ENCODE data around the gene PAX6. TPM values are rescaled to one million over a fixed set of nuclear protein-coding genes. Genes with fewer than 3 reads are reported as not detected.

PAX6 gene
- total and polyA plus RNA-seq, 2 of the 4 experiments (the other 2 are of a cell fraction): not detected

DNA sequence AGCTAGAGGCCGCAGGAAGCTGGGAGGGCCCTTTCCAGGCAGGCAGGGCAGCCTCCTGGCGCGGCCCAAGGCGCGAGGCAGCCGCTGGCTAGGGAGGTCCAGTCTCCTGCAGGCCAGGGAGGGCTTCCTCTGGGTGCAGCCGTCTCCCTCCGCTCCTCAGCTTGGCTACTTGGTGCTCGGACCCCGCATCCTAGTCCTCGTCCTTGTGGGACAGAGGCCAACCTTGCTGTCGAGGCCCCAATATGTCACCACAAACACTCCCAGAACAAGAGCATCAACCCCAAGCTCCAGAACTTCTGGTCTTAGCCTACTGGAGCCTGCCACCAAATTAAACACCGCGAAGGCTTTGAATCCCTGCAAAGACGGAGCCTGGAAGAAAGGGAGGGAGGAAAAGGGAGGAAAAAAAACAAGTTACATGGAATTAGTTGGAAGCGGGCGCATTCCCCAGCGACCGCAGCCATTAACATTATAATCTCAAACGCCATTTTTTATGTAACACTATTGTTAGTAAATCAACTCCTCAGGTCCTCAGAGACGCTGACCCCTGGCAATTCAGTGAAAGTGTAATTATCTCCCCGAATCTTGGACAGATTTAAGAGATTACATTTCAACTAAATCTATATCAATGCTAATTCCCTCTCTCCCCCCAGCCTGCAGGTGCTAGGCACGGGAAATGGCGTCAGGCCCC, 12.7 kb upstream of the PAX6 start:
- peaks cover 91% of the 10 kb centered on the region for H3K27me3 ChIP-seq (ENCODE audit: control insufficient read depth, insufficient read depth, low read length)
- dilution Hi-C loops (cut with HindIII; ENCODE audit: low sequenced_read_pairs, unreplicated experiment): no loop called here
- DNase-seq: no peak

More for the DNA sequence above, 12.7 kb upstream of the PAX6 start:
- H3K4me2 ChIP-seq (ENCODE audit: low read depth, low read length): no peak overlapping the region
- CTCF ChIA-PET: no interaction called here
- peaks cover 26% of the 10 kb centered on the region for H3K9me3 ChIP-seq (ENCODE audit: control insufficient read depth, insufficient read depth, low read length)
- no peak overlapping the region for H3K23ac ChIP-seq (ENCODE audit: low read depth, low read length)
- no peak overlapping the region for H2BK20ac ChIP-seq (ENCODE audit: low read depth, low read length)
- H4K91ac ChIP-seq (ENCODE audit: insufficient read depth, low read depth, low read length): no peak overlapping the region
- no peak overlapping the region for H4K5ac ChIP-seq (ENCODE audit: low read depth, low read length)
- no peak overlapping the region for H2BK120ac ChIP-seq (ENCODE audit: low read depth, low read length)
- TF ChIP-seq, protein P1, sequence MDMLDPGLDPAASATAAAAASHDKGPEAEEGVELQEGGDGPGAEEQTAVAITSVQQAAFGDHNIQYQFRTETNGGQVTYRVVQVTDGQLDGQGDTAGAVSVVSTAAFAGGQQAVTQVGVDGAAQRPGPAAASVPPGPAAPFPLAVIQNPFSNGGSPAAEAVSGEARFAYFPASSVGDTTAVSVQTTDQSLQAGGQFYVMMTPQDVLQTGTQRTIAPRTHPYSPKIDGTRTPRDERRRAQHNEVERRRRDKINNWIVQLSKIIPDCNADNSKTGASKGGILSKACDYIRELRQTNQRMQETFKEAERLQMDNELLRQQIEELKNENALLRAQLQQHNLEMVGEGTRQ (IDR thresholded peaks at IDR 0.05; ENCODE audit: low read depth, low read length): no peak
- no peak for TF ChIP-seq POLR2A (IDR thresholded peaks at IDR 0.05; ENCODE audit: low read depth, low read length)
- no peak for TF ChIP-seq RAD21 (IDR thresholded peaks at IDR 0.05; ENCODE audit: low read length)
- TF ChIP-seq CHD1 (IDR thresholded peaks at IDR 0.05; ENCODE audit: low read depth, low read length): no peak
- TF ChIP-seq NFE2L2 (IDR thresholded peaks at IDR 0.05; ENCODE audit: low read depth, low read length): no peak
- TF ChIP-seq SMC3 (IDR thresholded peaks at IDR 0.05; ENCODE audit: low read depth, low read length): no peak
- no peak for TF ChIP-seq MXI1 (IDR thresholded peaks at IDR 0.05; ENCODE audit: borderline replicate concordance, low read depth, low read length)
- TF ChIP-seq CEBPB (IDR thresholded peaks at IDR 0.05; ENCODE audit: low read depth, low read length): no peak
- no peak for TF ChIP-seq RCOR1 (IDR thresholded peaks at IDR 0.05; ENCODE audit: insufficient replicate concordance, low read length)
- TF ChIP-seq MAFK (IDR thresholded peaks at IDR 0.05; ENCODE audit: low read depth, low read length): no peak
- no peak overlapping the region for H2BK15ac ChIP-seq (ENCODE audit: low read depth, low read length)
- ATAC-seq (ENCODE audit: low read depth): no peak
- H3K4ac ChIP-seq (ENCODE audit: low read depth, low read length): no peak overlapping the region
- no peak overlapping the region for H3K18ac ChIP-seq (ENCODE audit: low read depth, low read length)
- WGBS, 2 experiments (ENCODE audit: extremely low coverage in 2 of 2, insufficient read length in 1 of 2): 28% methylated on average over 8 of the region's 24 CpGs; no CpG with 5 or more reads in 1 of the 2 experiments
- no peak overlapping the region for H3K56ac ChIP-seq (ENCODE audit: extremely low read depth, insufficient read depth, low read length)
- H3K9me1 ChIP-seq (ENCODE audit: insufficient read depth, low read length): no peaks in the 10 kb centered on the region; the same call in 1 of the 2 replicates
- no peak overlapping the region for H3K27ac ChIP-seq (ENCODE audit: insufficient read depth, low read length)
- H3K79me1 ChIP-seq (ENCODE audit: low read depth in 1 of 2, low read length in 2 of 2): no peaks in the 10 kb centered on the region
- no peak overlapping the region for H2BK5ac ChIP-seq (ENCODE audit: low read depth, low read length, poor library complexity, severe bottlenecking)
- no peaks in the 10 kb centered on the region for H4K20me1 ChIP-seq (ENCODE audit: insufficient read depth, low read length)
- H2AK5ac ChIP-seq (ENCODE audit: low read depth, low read length): no peak overlapping the region
- POLR2A ChIA-PET (ENCODE audit: unreplicated experiment): interaction anchor here (0.6 kb wide), 1 partner anchor 316 kb away, joined by 4 read pairs; no protein-coding TSS in a partner anchor
- peaks cover 8% of the 10 kb centered on the region for H3K4me1 ChIP-seq (ENCODE audit: control insufficient read depth, insufficient read depth, low read length)
- H3K14ac ChIP-seq (replicated peaks; ENCODE audit: low read depth, low read length): no peak overlapping the region
- H3K9ac ChIP-seq (ENCODE audit: low read depth, low read length): no peak overlapping the region
- intact Hi-C loops (cut with micrococcal nuclease): no loop called here
- in situ Hi-C loops (cut with MboI; ENCODE audit: low sequenced_read_pairs): no loop called here
- no peak overlapping the region for H3K4me3 ChIP-seq (ENCODE audit: insufficient read depth, low read depth, low read length)
- no peak overlapping the region for H2AFZ ChIP-seq (replicated peaks; ENCODE audit: low read length, poor library complexity)
- H3K36me3 ChIP-seq (ENCODE audit: control insufficient read depth, insufficient read depth, low read length): no peaks in the 10 kb centered on the region
- BruUV-seq (replicated peaks): no TSS peak
- no peak overlapping the region for H2AK9ac ChIP-seq (replicated peaks; ENCODE audit: low read depth, low read length, poor library complexity)
- no peak overlapping the region for H4K8ac ChIP-seq (ENCODE audit: low read depth in 2 of 2, low read length in 2 of 2)

All from IMR-90 (cell line).